ENCODE data around the gene FGGY.
"Not testable (repeated sequence)": the region's sequence is repeated elsewhere in the genome, so short reads cannot be mapped to it uniquely, and the experiment has no call there.

FGGY gene

GRCh38 chr1:59556802-59557548 lies 260.1 kb downstream of the FGGY start:
- no peak for DNase-seq

- DNase-seq, result no peak
These were observed 260.6 kb downstream of the FGGY start for GRCh38 chr1:59557549-59557885.

- DNase-seq, result not testable (repeated sequence)
These were observed 261.7 kb downstream of the FGGY start for GRCh38 chr1:59558580-59558979.

GRCh38 chr1:59560807-59561450 lies 264.0 kb downstream of the FGGY start:
- DNase-seq, result no peak

GRCh38 chr1:59561796-59562195 lies 264.9 kb downstream of the FGGY start:
- DNase-seq, result no peak

GRCh38 chr1:59564192-59564891 lies 267.4 kb downstream of the FGGY start:
- DNase-seq, result no peak

GRCh38 chr1:59565611-59566410 lies 268.9 kb downstream of the FGGY start:
- no peak for DNase-seq

- no peak for DNase-seq
These were observed 271.5 kb downstream of the FGGY start for GRCh38 chr1:59568158-59568935.

- no peak for DNase-seq
These were observed 272.3 kb downstream of the FGGY start for GRCh38 chr1:59569198-59569597.

GRCh38 chr1:59570524-59570923 lies 273.6 kb downstream of the FGGY start:
- DNase-seq, result peak; percentile 1

GRCh38 chr1:59574085-59574484 lies 277.2 kb downstream of the FGGY start:
- no peak for DNase-seq

GRCh38 chr1:59577774-59578173 lies 280.9 kb downstream of the FGGY start:
- DNase-seq, result no peak

- no peak for DNase-seq
These were observed 282.3 kb downstream of the FGGY start for GRCh38 chr1:59579222-59579621.

- DNase-seq, result no peak
These were observed 283.4 kb downstream of the FGGY start for GRCh38 chr1:59580257-59580656.

GRCh38 chr1:59592410-59592809 lies 295.5 kb downstream of the FGGY start:
- DNase-seq, result not testable (repeated sequence)

GRCh38 chr1:59592924-59593323 lies 296.0 kb downstream of the FGGY start:
- DNase-seq, result no peak

- DNase-seq, result no peak
These were observed 297.2 kb downstream of the FGGY start for GRCh38 chr1:59593798-59594790.

- DNase-seq, result no peak
These were observed 298.9 kb downstream of the FGGY start for GRCh38 chr1:59595774-59596173.

- no peak for DNase-seq
These were observed 299.5 kb downstream of the FGGY start for GRCh38 chr1:59596432-59596831.

GRCh38 chr1:59596956-59597355 lies 300.1 kb downstream of the FGGY start:
- DNase-seq, result no peak

Measured in T-helper 9 cell (primary cell).